ENCODE measurements around the gene TRIM46.

GRCh38 chr1:155200920-155201319, 27.3 kb downstream of the TRIM46 start:
- TF ChIP-seq USF2 (CRISPR knock-in tag; IDR thresholded peaks at IDR 0.05) (no peak), SIRT6 (IDR thresholded peaks at IDR 0.05; ENCODE audit: low read depth, low read length) (no peak), NR3C1 (CRISPR knock-in tag; IDR thresholded peaks at IDR 0.05) (no peak), E2F6 (IDR thresholded peaks at IDR 0.05; ENCODE audit: borderline replicate concordance in 1 of 2, extremely low read depth in 1 of 2, insufficient read depth in 1 of 2, insufficient read length in 1 of 2, low read depth in 1 of 2, low read length in 1 of 2, poor library complexity in 1 of 2, severe bottlenecking in 1 of 2) (no peak), POLR2A (conservative IDR thresholded peaks at IDR 0.05) (no peak), SP1 (CRISPR knock-in tag; IDR thresholded peaks at IDR 0.05) (no peak)
